PFSK-1 (cell line): Measurements from ENCODE around the gene CEP43.

Experiments used
- FOXP2 ChIP-seq: optimal IDR thresholded peaks from 2 replicates; pipeline ENCODE3; 2011; ENCODE audit warnings: borderline replicate concordance, control low read depth, inconsistent platforms; ENCODE audit not compliant: insufficient read depth; ENCODE audit errors: extremely low read length, extremely low read depth
- POLR2AphosphoS5 ChIP-seq: IDR thresholded peaks from 2 replicates; pipeline ENCODE4 v1.6.1; 2012; ENCODE audit warnings: low read depth, mild to moderate bottlenecking, control low read depth, low read length, moderate library complexity
- SIN3A ChIP-seq: IDR thresholded peaks from 2 replicates; pipeline ENCODE4 v1.6.1; 2012; ENCODE audit warnings: mild to moderate bottlenecking, low read length, moderate library complexity, borderline replicate concordance; ENCODE audit not compliant: insufficient read depth

- TF ChIP-seq SIN3A (no peak), FOXP2 (no peak), POLR2AphosphoS5 (no peak)
These were observed 46.4 kb upstream of the CEP43 start for GRCh38 chr6:166952567-166953486.
